HepG2 (cell line): Measurements from ENCODE around the gene VWCE. TPM values are rescaled to one million over a fixed set of nuclear protein-coding genes. Genes with fewer than 3 reads are reported as not detected.

ENCODE experiments used
- CREM ChIP-seq, 2 experiments: sonication (generic) in 1 of 2; formaldehyde crosslinking in 1 of 2; IDR thresholded peaks; 2 replicates each; pipeline versions ENCODE4 v1.4.0 to v1.6.1; 2016 to 2020; ENCODE audit warnings: antibody characterized with exemption in 1 of 2, mild to moderate bottlenecking in 1 of 2, missing genetic modification reagents in 1 of 2
- ELF3 ChIP-seq: IDR thresholded peaks from 2 replicates; pipeline ENCODE4 v1.6.1; 2016; ENCODE audit warnings: missing genetic modification reagents, missing compliant biosample characterization
- ETV6 ChIP-seq: sonication (generic); formaldehyde crosslinking; conservative IDR thresholded peaks from 2 replicates; pipeline ENCODE4 v1.4.0; 2020; ENCODE audit warnings: missing genetic modification reagents
- FOXA1 ChIP-seq, 2 experiments: fragments of 450-650 bp in 1 of 2; sonication (generic) in 1 of 2; formaldehyde crosslinking in 1 of 2; IDR thresholded peaks; 2 replicates each; pipeline versions ENCODE4 v1.4.0 to v1.6.1; 2016 to 2020; ENCODE audit warnings: missing genetic modification reagents in 1 of 2
- KLF12 ChIP-seq: sonication (generic); formaldehyde crosslinking; IDR thresholded peaks from 2 replicates; pipeline ENCODE4 v1.4.0; 2020; ENCODE audit warnings: missing genetic modification reagents, borderline replicate concordance
- MIER2 ChIP-seq: IDR thresholded peaks from 2 replicates; pipeline ENCODE4 v1.6.1; 2016; ENCODE audit warnings: missing biosample characterization, missing genetic modification reagents
- NAIF1 ChIP-seq: sonication (generic); formaldehyde crosslinking; IDR thresholded peaks from 2 replicates; pipeline ENCODE4 v1.5.0; 2020; ENCODE audit warnings: mild to moderate bottlenecking, missing genetic modification reagents, borderline replicate concordance
- NFATC3 ChIP-seq: sonication (generic); formaldehyde crosslinking; IDR thresholded peaks from 2 replicates; pipeline ENCODE4 v1.5.1; 2020; ENCODE audit warnings: mild to moderate bottlenecking, missing genetic modification reagents
- NKX3-1 ChIP-seq: sonication (generic); formaldehyde crosslinking; IDR thresholded peaks from 2 replicates; pipeline ENCODE4 v1.5.0; 2020; ENCODE audit warnings: missing genetic modification reagents
- PHF21A ChIP-seq: sonication (generic); formaldehyde crosslinking; IDR thresholded peaks from 2 replicates; pipeline ENCODE4 v1.5.0; 2020; ENCODE audit warnings: mild to moderate bottlenecking, missing genetic modification reagents
- RBM22 ChIP-seq: fragments of 200-400 bp; formaldehyde crosslinking; optimal IDR thresholded peaks from 2 replicates; pipeline ENCODE3; 2017; ENCODE audit warnings: mild to moderate bottlenecking, low read length, moderate library complexity
- RFX5 ChIP-seq: IDR thresholded peaks from 2 replicates; pipeline ENCODE4 v1.6.1; 2011; ENCODE audit warnings: low read depth, low read length, improper control_type of control experiment
- SALL1 ChIP-seq: sonication (generic); formaldehyde crosslinking; IDR thresholded peaks from 2 replicates; pipeline ENCODE4 v1.8.0; 2022; ENCODE audit warnings: mild to moderate bottlenecking, missing genetic modification reagents
- SIN3A ChIP-seq: IDR thresholded peaks from 2 replicates; pipeline ENCODE4 v1.6.1; 2011; ENCODE audit warnings: low read depth, mild to moderate bottlenecking, control low read depth, low read length, borderline replicate concordance
- SPEN ChIP-seq: sonication (generic); formaldehyde crosslinking; IDR thresholded peaks from 2 replicates; pipeline ENCODE4 v1.5.1; 2020; ENCODE audit warnings: low read depth, mild to moderate bottlenecking, missing genetic modification reagents
- YEATS4 ChIP-seq: sonication (generic); formaldehyde crosslinking; IDR thresholded peaks from 2 replicates; pipeline ENCODE4 v1.4.0; 2020; ENCODE audit warnings: missing genetic modification reagents, borderline replicate concordance
- ZBTB3 ChIP-seq: sonication (generic); formaldehyde crosslinking; IDR thresholded peaks from 2 replicates; pipeline ENCODE4 v1.4.0; 2020; ENCODE audit warnings: low read depth, mild to moderate bottlenecking, moderate library complexity, missing genetic modification reagents, borderline replicate concordance
- ZBTB38 ChIP-seq: sonication (generic); formaldehyde crosslinking; IDR thresholded peaks from 2 replicates; pipeline ENCODE4 v1.5.1; 2020; ENCODE audit warnings: mild to moderate bottlenecking, missing genetic modification reagents
- ZBTB39 ChIP-seq: sonication (generic); formaldehyde crosslinking; IDR thresholded peaks from 2 replicates; pipeline ENCODE4 v1.5.0; 2020; ENCODE audit warnings: missing genetic modification reagents
- ZNF12 ChIP-seq: sonication (generic); formaldehyde crosslinking; IDR thresholded peaks from 2 replicates; pipeline ENCODE4 v1.5.0; 2020; ENCODE audit warnings: missing genetic modification reagents
- ZNF18 ChIP-seq: sonication (generic); formaldehyde crosslinking; IDR thresholded peaks from 2 replicates; pipeline ENCODE4 v1.8.0; 2022; ENCODE audit warnings: mild to moderate bottlenecking, missing genetic modification reagents; ENCODE audit not compliant: insufficient replicate concordance
- ZNF354B ChIP-seq: sonication (generic); formaldehyde crosslinking; IDR thresholded peaks from 2 replicates; pipeline ENCODE4 v1.8.0; 2022; ENCODE audit warnings: mild to moderate bottlenecking, missing genetic modification reagents
- ZNF513 ChIP-seq: sonication (generic); formaldehyde crosslinking; conservative IDR thresholded peaks from 2 replicates; pipeline ENCODE4 v1.5.0; 2020; ENCODE audit warnings: missing genetic modification reagents
- ZNF644 ChIP-seq: IDR thresholded peaks from 2 replicates; pipeline ENCODE4 v1.6.1; 2016; ENCODE audit warnings: low read depth
- ZNF761 ChIP-seq: sonication (generic); formaldehyde crosslinking; conservative IDR thresholded peaks from 2 replicates; pipeline ENCODE4 v1.4.0; 2020; ENCODE audit warnings: mild to moderate bottlenecking, missing genetic modification reagents
- polyA plus RNA-seq, 8 experiments: library from polyadenylated mRNA; depleted of rRNA in 3 of 8; stranded (reverse) in 7 of 8; unstranded in 1 of 8; fragments of >200 nt; fragmentation: Illumina TruSeq in 4 of 8; extraction: Trizol in 4 of 8; gene quantifications; 2 replicates each; pipeline versions ENCODE4 v1.2.1 to v1.2.3, GENCODE V29; 2011 to 2016; ENCODE audit warnings: low read depth in 4 of 8, missing spikeins in 1 of 8, mixed read lengths in 1 of 8; ENCODE audit not compliant: insufficient read depth in 1 of 8
- total RNA-seq, 5 experiments: library from RNA; depleted of rRNA; stranded (reverse); fragments of >200 nt; fragmentation: Illumina TruSeq; extraction: Trizol; gene quantifications; 2 replicates each; pipeline ENCODE4 v1.2.3, GENCODE V29; 2016; ENCODE audit warnings: low read depth in 1 of 5

The VWCE gene
- total and polyA plus RNA-seq, 2 of the 13 experiments (the other 11 are each of a cell fraction or from before 2014, with no cell fraction given) = 27.6 to 58.3 TPM

DNA sequence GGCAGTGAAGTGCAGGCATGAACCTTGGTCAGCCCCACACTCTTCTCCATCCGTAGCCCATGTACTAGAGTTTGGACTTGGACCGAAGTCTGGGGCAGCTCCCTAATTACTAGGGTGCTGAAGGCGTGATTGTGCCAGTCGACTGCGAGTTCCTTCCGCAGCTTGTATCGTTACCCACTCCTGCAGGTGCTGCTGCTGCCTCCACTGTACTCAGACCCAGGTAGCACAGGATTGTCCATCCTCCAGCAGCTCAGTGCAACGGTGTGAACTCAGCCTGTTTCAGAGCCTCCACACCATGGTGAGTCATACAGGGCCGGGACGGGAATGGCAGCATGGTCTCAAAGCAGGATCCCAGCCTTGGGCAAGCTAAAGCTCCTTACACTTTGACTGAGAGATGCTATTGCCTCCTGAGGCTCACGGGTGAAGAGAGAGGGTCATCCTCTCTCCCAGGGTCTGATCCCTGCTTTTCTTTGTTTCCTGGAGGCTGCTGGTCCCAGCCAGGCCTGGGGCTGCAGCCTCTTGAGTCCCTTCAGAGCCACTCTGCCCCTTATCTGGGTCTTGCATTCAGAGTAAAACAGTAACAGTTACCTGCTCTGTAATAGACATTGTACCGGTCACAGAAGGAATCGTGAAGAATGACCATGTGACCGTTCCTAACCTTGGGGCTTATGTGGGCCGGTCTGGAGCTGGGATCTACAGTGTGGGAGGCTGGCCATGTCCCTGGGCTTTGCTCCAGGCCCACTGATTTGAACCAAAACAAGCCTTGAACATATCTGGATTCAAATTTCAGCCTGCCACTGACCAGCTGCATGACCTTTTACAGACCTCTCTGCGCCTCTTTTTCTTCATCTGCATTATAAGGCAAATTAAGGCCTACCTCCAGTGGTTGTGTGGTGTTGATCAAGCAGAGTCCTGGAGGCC is 39.6 kb upstream of the VWCE start (continued):
- peak; percentile 59 for TF ChIP-seq MIER2
- no peak; the same call in 1 of the 2 replicates for TF ChIP-seq PHF21A (CRISPR knock-in tag)
- no peak for TF ChIP-seq ZBTB39
- no peak for TF ChIP-seq NFATC3
- TF ChIP-seq ZNF18 (CRISPR knock-in tag) = peak; percentile 100
- TF ChIP-seq ELF3 = peak; percentile 39
- TF ChIP-seq ZNF513 = no peak
- TF ChIP-seq SIN3A = peak; percentile 43; the same call in 1 of the 2 replicates
- TF ChIP-seq RFX5 = no peak
- TF ChIP-seq NAIF1 (CRISPR knock-in tag) = peak; percentile 69; the same call in 1 of the 2 replicates
- TF ChIP-seq KLF12 = no peak; the same call in 1 of the 2 replicates
- TF ChIP-seq ETV6 = no peak
- no peak for TF ChIP-seq ZNF354B (CRISPR knock-in tag)
- TF ChIP-seq FOXA1 (IDR thresholded peaks at IDR 0.05) = no peak
- 0 out of 2 replicates have a peak, but pooled peaks have one; percentile 3 for TF ChIP-seq FOXA1 (CRISPR knock-in tag; IDR thresholded peaks at IDR 0.05)
- peak; percentile 82 for TF ChIP-seq ZBTB38 (CRISPR knock-in tag)
- peak; percentile 44; the same call in 1 of the 2 replicates for TF ChIP-seq CREM (IDR thresholded peaks at IDR 0.05)
- TF ChIP-seq CREM (CRISPR knock-in tag; IDR thresholded peaks at IDR 0.05) = no peak
- TF ChIP-seq RBM22 = peak; percentile 67
- TF ChIP-seq ZNF12 (CRISPR knock-in tag) = peak; percentile 48; the same call in 1 of the 2 replicates
- no peak for TF ChIP-seq ZNF761
- TF ChIP-seq SPEN (CRISPR knock-in tag) = peak; percentile 83; the same call in 1 of the 2 replicates
- TF ChIP-seq ZNF644 = peak; percentile 44
- TF ChIP-seq YEATS4 (CRISPR knock-in tag) = peak; percentile 56; the same call in 1 of the 2 replicates
- 0 out of 2 replicates have a peak, but pooled peaks have one; percentile 27 for TF ChIP-seq NKX3-1 (CRISPR knock-in tag)
- TF ChIP-seq ZBTB3 (CRISPR knock-in tag) = no peak
- TF ChIP-seq SALL1 (CRISPR knock-in tag) = peak; percentile 77
